Calu3 (cell line): Measurements from ENCODE around the gene BBS4. TPM values are rescaled to one million over a fixed set of nuclear protein-coding genes. Genes with fewer than 3 reads are reported as not detected.
A peak's percentile ranks its signal among the peaks of the same experiment; 100 is the strongest.

Experiments used
- BruUV-seq: library from RNA; stranded (reverse); fragments of 400-500 nt; replicated peaks from 2 replicates; lab custom pipeline; 2021; lab: Mats Ljungman, UMichigan
- CTCF ChIA-PET: fragments of 300-600 bp; sonication (Branson Sonifier 250); formaldehyde crosslinking; loops from one replicate; lab custom pipeline; 2022; ENCODE audit warnings: antibody characterized with exemption; lab: Charles Lee
- DNase-seq: peaks from one replicate; pipeline ENCODE4 v3.0.0; 2022
- H3K27ac Mint-ChIP-seq: one replicate; pipeline ENCODE4 v1.8.0; 2022; ENCODE audit warnings: mixed read lengths; ENCODE audit not compliant: unreplicated experiment
- H3K27me3 Mint-ChIP-seq: one replicate; pipeline ENCODE4 v1.8.0; 2022; ENCODE audit warnings: mixed read lengths; ENCODE audit not compliant: unreplicated experiment
- H3K36me3 Mint-ChIP-seq: one replicate; pipeline ENCODE4 v1.8.0; 2022; ENCODE audit warnings: mild to moderate bottlenecking, moderate library complexity, mixed read lengths; ENCODE audit not compliant: insufficient read depth, unreplicated experiment
- H3K4me1 Mint-ChIP-seq: one replicate; pipeline ENCODE4 v1.8.0; 2022; ENCODE audit warnings: mild to moderate bottlenecking, low read depth, mixed read lengths; ENCODE audit not compliant: unreplicated experiment
- H3K4me3 Mint-ChIP-seq: one replicate; pipeline ENCODE4 v1.8.0; 2022; ENCODE audit warnings: mild to moderate bottlenecking, low read depth, moderate library complexity, mixed read lengths; ENCODE audit not compliant: unreplicated experiment
- H3K9me3 Mint-ChIP-seq: one replicate; pipeline ENCODE4 v1.8.0; 2022; ENCODE audit warnings: low read depth, mixed read lengths; ENCODE audit not compliant: unreplicated experiment
- CTCF ChIP-seq: fragments of 200-600 bp; IDR thresholded peaks from one replicate; pipeline ENCODE4 v1.8.0; 2022; ENCODE audit warnings: antibody characterized with exemption; ENCODE audit not compliant: unreplicated experiment
- intact Hi-C: fragments of 100-400 bp; cut with micrococcal nuclease; formaldehyde crosslinking; loops from one replicate; pipeline ENCODE4 v1.10.0; 2022; ENCODE audit not compliant: unreplicated experiment
- total RNA-seq: library from RNA; stranded (reverse); gene quantifications from 2 replicates; pipeline ENCODE4 v1.2.3, GENCODE V29; 2022

The BBS4 gene
- total RNA-seq, 1 experiment from 2014 or later = 23.0 TPM

GRCh38 chr15:72751751-72752455 lies 65.9 kb downstream of the BBS4 start:
- Mint-ChIP-seq H3K4me1 (no peaks in the 10 kb centered on the region), H3K36me3 (peaks cover 15% of the 10 kb centered on the region), H3K9me3 (no peaks in the 10 kb centered on the region), H3K27me3 (no peaks in the 10 kb centered on the region), H3K27ac (peak overlapping the region; percentile 56), H3K4me3 (no peak overlapping the region)
- TF ChIP-seq CTCF = no peak
- no peak for DNase-seq
- CTCF ChIA-PET = interaction anchor here (0.5 to 1.8 kb wide), 2 partner anchors 24 to 30 kb away, joined by 4 to 7 read pairs; no protein-coding TSS in a partner anchor
- intact Hi-C loops = no loop called here
- TSS peak; percentile 48 for BruUV-seq

- no peaks in the 10 kb centered on the region for H3K9me3 Mint-ChIP-seq
- no peak overlapping the region for H3K4me3 Mint-ChIP-seq
- no peaks in the 10 kb centered on the region for H3K27me3 Mint-ChIP-seq
- intact Hi-C loops = no loop called here
- no TSS peak for BruUV-seq
- TF ChIP-seq CTCF = no peak
- CTCF ChIA-PET = interaction anchor here (0.7 kb wide), 2 partner anchors 18 to 35 kb away, joined by 4 read pairs; no protein-coding TSS in a partner anchor
- no peaks in the 10 kb centered on the region for H3K4me1 Mint-ChIP-seq
- H3K27ac Mint-ChIP-seq = no peak overlapping the region
- peaks cover 15% of the 10 kb centered on the region for H3K36me3 Mint-ChIP-seq
- no peak for DNase-seq
Observed at GRCh38 chr15:72754096-72754495, 68.1 kb downstream of the BBS4 start.

- BruUV-seq = no TSS peak
- Mint-ChIP-seq H3K9me3 (no peaks in the 10 kb centered on the region), H3K36me3 (peaks cover 15% of the 10 kb centered on the region), H3K4me1 (no peaks in the 10 kb centered on the region), H3K27me3 (no peaks in the 10 kb centered on the region), H3K27ac (no peak overlapping the region), H3K4me3 (no peak overlapping the region)
- TF ChIP-seq CTCF = no peak
- intact Hi-C loops = no loop called here
- CTCF ChIA-PET = interaction anchor here (0.6 kb wide), 1 partner anchor 453 kb away, joined by 4 read pairs; no protein-coding TSS in a partner anchor
- no peak for DNase-seq
Observed at GRCh38 chr15:72758182-72758581, 72.2 kb downstream of the BBS4 start.

- CTCF ChIA-PET = interaction anchor here (0.6 kb wide), 1 partner anchor 12 kb away, joined by 6 read pairs; no protein-coding TSS in a partner anchor
- no peak for DNase-seq
- BruUV-seq = no TSS peak
- intact Hi-C loops = no loop called here
- Mint-ChIP-seq H3K27me3 (no peaks in the 10 kb centered on the region), H3K4me3 (no peak overlapping the region), H3K4me1 (no peaks in the 10 kb centered on the region), H3K36me3 (peaks cover 4% of the 10 kb centered on the region), H3K27ac (no peak overlapping the region), H3K9me3 (no peaks in the 10 kb centered on the region)
- TF ChIP-seq CTCF = no peak
Observed at GRCh38 chr15:72760590-72761260, 74.7 kb downstream of the BBS4 start.
